Choroid plexus epithelial cell (primary cell): ENCODE results near the gene DPF3.

Experiments
- DNase-seq: peaks from one replicate; pipeline ENCODE4 v3.0.0-alpha.2; 2010; ENCODE audit warnings: low read depth
- H3K4me3 ChIP-seq: 2 replicates; pipeline ENCODE4 v1.5.1; 2011; ENCODE audit warnings: low read depth, mild to moderate bottlenecking, control low read depth, low read length, moderate library complexity
- TF ChIP-seq, protein P1 (sequence below): conservative IDR thresholded peaks from 2 replicates; pipeline ENCODE4 v1.5.1; 2011; ENCODE audit warnings: low read depth, mild to moderate bottlenecking, control low read depth, inconsistent platforms, low read length, moderate library complexity

Gene DPF3

DNA sequence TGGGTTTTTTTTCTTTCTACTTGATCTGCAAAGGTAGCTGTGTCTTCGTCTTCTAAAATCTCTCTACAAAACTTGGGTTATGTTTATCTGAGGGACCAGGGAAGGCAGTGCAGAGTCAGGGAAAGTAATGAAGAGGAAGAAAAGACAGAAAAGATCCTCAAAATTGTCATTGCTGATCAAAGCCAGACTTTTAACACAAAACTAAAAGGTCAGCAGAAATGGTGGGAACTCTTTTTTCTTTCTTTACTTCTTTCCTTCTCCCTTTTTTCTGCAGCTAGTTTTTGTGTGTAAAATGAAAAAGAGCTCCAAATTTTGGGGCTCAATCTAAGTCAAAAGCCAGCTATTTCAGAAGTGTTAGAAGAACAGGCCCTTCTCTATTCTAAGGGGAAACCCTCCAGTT is 11.9 kb downstream of the DPF3 start:
- TF ChIP-seq, protein P1, sequence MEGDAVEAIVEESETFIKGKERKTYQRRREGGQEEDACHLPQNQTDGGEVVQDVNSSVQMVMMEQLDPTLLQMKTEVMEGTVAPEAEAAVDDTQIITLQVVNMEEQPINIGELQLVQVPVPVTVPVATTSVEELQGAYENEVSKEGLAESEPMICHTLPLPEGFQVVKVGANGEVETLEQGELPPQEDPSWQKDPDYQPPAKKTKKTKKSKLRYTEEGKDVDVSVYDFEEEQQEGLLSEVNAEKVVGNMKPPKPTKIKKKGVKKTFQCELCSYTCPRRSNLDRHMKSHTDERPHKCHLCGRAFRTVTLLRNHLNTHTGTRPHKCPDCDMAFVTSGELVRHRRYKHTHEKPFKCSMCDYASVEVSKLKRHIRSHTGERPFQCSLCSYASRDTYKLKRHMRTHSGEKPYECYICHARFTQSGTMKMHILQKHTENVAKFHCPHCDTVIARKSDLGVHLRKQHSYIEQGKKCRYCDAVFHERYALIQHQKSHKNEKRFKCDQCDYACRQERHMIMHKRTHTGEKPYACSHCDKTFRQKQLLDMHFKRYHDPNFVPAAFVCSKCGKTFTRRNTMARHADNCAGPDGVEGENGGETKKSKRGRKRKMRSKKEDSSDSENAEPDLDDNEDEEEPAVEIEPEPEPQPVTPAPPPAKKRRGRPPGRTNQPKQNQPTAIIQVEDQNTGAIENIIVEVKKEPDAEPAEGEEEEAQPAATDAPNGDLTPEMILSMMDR = no peak
- DNase-seq = no peak
- no peak overlapping the region for H3K4me3 ChIP-seq

DNA sequence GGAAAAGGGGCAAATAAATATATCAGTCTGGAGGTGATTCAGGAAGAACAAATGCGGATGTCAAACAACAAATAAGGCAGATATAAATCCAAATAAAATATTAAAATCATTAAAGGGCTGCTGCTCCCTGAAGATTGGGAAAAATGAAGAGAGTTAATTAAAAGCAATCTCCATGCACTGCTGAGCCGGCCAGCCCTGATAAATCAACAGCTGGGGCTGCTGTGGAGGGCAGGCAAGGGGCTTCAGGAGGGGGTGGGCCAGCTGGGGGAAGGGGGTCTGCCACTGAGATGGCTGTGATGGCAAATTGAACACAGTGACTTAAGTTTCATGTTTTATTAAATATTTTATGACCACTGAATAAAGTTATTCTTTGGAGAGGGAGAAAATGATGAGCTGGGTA is 12.4 kb downstream of the DPF3 start:
- TF ChIP-seq, protein P1 = no peak
- H3K4me3 ChIP-seq = no peak overlapping the region
- no peak for DNase-seq

GRCh38 chr14:72880820-72881219 is 13.1 kb downstream of the DPF3 start:
- no peak overlapping the region for H3K4me3 ChIP-seq
- no peak for DNase-seq
- TF ChIP-seq, protein P1 = no peak

DNA sequence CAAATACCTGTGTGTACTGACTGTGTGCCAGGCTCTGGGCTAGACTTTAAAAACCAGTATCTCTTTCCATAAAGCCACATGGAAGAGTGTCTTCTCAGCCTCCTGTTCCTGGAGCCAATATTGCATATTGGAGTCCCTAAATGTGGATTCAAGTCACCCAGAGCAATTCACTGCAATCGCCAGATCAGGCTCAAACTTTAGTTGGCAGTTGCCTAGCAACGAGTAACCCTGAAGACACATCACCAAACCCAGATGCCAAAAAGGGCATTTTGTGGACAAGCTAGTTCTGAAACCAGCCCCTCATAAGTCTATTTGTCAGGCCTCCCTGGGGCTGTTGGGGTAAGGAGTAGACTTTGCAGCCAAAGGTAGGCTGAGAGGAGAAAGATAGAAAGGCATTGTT is 13.7 kb downstream of the DPF3 start:
- DNase-seq = no peak
- TF ChIP-seq, protein P1 = no peak
- H3K4me3 ChIP-seq = no peak overlapping the region

DNA sequence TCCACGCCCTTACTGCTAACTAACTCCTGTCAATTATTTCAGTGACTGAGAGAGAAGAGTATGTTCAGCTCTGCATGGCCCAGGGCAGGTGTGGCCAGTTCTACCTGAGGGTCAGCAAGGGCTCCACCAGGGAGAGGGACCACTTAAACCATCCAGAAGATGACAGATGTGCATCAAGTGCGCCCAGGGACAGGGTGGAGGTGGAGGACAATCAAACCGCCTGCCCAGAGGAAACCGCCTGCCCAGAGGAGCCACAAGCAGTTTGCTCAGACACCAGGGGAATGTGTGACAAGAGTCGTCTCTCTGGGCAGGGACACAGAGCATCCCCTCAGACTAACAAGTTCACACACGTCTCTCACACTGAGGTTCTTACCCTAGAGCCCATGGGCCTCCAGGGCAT is 14.5 kb downstream of the DPF3 start:
- TF ChIP-seq, protein P1 = no peak
- no peak overlapping the region for H3K4me3 ChIP-seq
- DNase-seq = no peak

DNA sequence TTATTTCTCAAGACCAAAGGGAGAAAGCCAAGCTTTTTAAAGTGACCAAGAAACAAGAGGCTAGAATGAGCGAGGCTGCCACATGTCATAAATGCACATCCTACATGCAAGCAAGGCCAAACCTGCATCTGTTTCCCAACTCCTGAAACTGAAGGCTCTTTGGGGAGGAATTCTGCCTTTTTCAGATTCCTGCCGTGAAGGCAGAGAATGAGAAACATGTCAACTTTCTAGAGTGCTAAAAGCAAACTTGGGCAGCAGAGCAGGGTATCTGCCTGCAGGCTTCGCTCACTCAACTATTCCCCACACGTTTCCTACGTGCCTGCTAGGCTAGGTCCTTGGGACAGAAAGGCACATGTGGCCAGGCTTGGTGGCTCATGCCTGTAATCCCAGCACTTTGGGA is 15.2 kb downstream of the DPF3 start:
- no peak overlapping the region for H3K4me3 ChIP-seq
- TF ChIP-seq, protein P1 = no peak
- DNase-seq = no peak

GRCh38 chr14:72876710-72877063 is 17.2 kb downstream of the DPF3 start:
- TF ChIP-seq, protein P1 = no peak
- no peak overlapping the region for H3K4me3 ChIP-seq
- DNase-seq = no peak
